Testis (tissue), 3 donors: ENCODE results near the gene BARX1. TPM values are rescaled to one million over a fixed set of nuclear protein-coding genes. Genes with fewer than 3 reads are reported as not detected.
"Not testable (repeated sequence)": the region's sequence is repeated elsewhere in the genome, so short reads cannot be mapped to it uniquely, and the experiment has no call there.

Experiments
- DNase-seq: peaks from one replicate; pipeline ENCODE4 v3.0.0-alpha.2; 2019
- H3K27ac ChIP-seq, 2 donors: fragments of 200-600 bp; sonication (generic); one replicate each; pipeline ENCODE4 v1.5.1; 2019
- H3K27me3 ChIP-seq: fragments of 200-600 bp; sonication (generic); one replicate; pipeline ENCODE4 v1.5.1; 2019
- H3K36me3 ChIP-seq: fragments of 200-600 bp; sonication (generic); one replicate; pipeline ENCODE4 v1.5.1; 2017; ENCODE audit warnings: low read depth; ENCODE audit errors: missing control alignments
- H3K4me1 ChIP-seq: fragments of 200-600 bp; sonication (generic); one replicate; pipeline ENCODE4 v1.5.1; 2019
- H3K4me3 ChIP-seq, 2 donors: fragments of 200-600 bp; sonication (generic); one replicate each; pipeline ENCODE4 v1.5.1; 2017 to 2019
- H3K9me3 ChIP-seq: fragments of 200-600 bp; sonication (generic); one replicate; pipeline ENCODE4 v1.5.1; 2017
- POLR2A ChIP-seq: fragments of 450-650 bp; IDR thresholded peaks from one replicate; pipeline ENCODE4 v1.6.1; 2017; ENCODE audit warnings: antibody characterized with exemption, mild to moderate bottlenecking, moderate library complexity
- WGBS, 2 donors: methylation state at CpG; one replicate each; pipeline ENCODE4 v1.1.5; 2018; 5-methylcytosine and 5-hydroxymethylcytosine counted together
- intact Hi-C: fragments of 100-400 bp; cut with DNase I; formaldehyde crosslinking; loops from one replicate; pipeline ENCODE4 v1.15.1; 2023; ENCODE audit warnings: low total_unique reads
- polyA plus RNA-seq: library from polyadenylated mRNA; stranded (reverse); fragments of 350-450 nt; fragmentation: Illumina TruSeq; extraction: RNeasy Lipid Tissue Mini Kit (QIAGEN cat#74804); gene quantifications from one replicate; pipeline ENCODE4 v1.2.3, GENCODE V29; 2014; ENCODE audit warnings: low read depth, low replicate concordance; ENCODE audit not compliant: insufficient read depth
- total RNA-seq, 2 donors: library from RNA; depleted of rRNA; stranded (reverse); fragments of >200 nt; gene quantifications; one replicate each; pipeline ENCODE4 v1.2.3, GENCODE V29; 2016
- TF ChIP-seq, protein P1 (sequence below), 3 experiments: fragments of 450-650 bp in 2 of 3; fragments of 200-600 bp in 1 of 3; sonication (generic) in 1 of 3; IDR thresholded peaks; one replicate each; pipeline ENCODE4 v1.5.1; 2016 to 2019; ENCODE audit warnings: antibody characterized with exemption in 3 of 3, mild to moderate bottlenecking in 2 of 3, moderate library complexity in 1 of 3

BARX1 gene
- total and polyA plus RNA-seq, 3 donors from 2014 or later, result 3.7 to 8.6 (median 3.7) TPM

DNA sequence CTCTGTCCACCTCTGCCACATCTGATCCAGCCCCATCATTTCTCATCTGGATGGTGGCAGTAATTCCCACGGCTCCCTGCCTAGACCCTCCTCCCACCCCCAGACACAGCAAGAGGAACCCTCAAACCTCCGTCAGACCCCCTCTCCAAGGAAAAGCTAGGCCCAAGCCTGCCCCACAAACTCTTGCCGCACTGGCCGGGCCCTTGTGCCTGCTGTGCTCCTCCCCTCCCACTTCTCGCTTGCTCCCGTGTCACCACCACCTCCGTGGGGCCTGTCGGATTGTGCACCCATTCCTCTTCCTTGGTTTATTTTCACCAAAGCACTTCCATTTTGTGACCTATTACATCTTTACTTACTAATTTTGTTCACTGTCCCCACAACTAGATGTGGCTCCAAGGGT is 14.2 kb downstream of the BARX1 start:
- Histone ChIP-seq H3K9me3 (no peaks in the 10 kb centered on the region), H3K27me3 (no peaks in the 10 kb centered on the region), H3K27ac (no peak overlapping the region), H3K4me1 (peaks cover 2% of the 10 kb centered on the region), H3K36me3 (no peaks in the 10 kb centered on the region), H3K4me3 (no peak overlapping the region)
- no peak for DNase-seq
- TF ChIP-seq, protein P1, sequence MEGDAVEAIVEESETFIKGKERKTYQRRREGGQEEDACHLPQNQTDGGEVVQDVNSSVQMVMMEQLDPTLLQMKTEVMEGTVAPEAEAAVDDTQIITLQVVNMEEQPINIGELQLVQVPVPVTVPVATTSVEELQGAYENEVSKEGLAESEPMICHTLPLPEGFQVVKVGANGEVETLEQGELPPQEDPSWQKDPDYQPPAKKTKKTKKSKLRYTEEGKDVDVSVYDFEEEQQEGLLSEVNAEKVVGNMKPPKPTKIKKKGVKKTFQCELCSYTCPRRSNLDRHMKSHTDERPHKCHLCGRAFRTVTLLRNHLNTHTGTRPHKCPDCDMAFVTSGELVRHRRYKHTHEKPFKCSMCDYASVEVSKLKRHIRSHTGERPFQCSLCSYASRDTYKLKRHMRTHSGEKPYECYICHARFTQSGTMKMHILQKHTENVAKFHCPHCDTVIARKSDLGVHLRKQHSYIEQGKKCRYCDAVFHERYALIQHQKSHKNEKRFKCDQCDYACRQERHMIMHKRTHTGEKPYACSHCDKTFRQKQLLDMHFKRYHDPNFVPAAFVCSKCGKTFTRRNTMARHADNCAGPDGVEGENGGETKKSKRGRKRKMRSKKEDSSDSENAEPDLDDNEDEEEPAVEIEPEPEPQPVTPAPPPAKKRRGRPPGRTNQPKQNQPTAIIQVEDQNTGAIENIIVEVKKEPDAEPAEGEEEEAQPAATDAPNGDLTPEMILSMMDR (IDR thresholded peaks at IDR 0.05), result no peak
- intact Hi-C loops, result no loop called here
- 90 to 91% methylated on average over 8 of the region's 8 CpGs for WGBS, 2 donors

DNA sequence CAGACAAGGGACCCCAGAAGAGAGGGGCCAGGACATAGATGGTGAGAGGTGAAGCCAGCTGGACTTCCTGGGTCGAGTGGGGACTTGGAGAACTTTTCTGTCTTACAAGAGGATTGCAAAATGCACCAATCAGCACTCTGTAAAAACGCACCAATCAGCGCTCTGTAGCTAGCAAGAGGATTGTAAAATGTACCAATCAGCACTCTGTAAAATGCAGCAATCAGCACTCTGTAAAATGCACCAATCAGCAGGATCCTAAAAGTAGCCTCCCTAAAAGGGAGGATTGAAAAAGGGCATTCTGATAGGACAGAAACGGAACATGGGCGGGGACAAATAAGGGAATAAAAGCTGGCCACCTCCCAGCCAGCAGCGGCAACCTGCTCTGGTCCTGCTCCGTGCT is 15.6 kb downstream of the BARX1 start:
- H3K4me3 ChIP-seq, H3K9me3 ChIP-seq, H3K4me1 ChIP-seq, H3K27me3 ChIP-seq, intact Hi-C loops, H3K27ac ChIP-seq, DNase-seq, H3K36me3 ChIP-seq: not testable (repeated sequence)
- 84 to 88% methylated on average over 7 of the region's 7 CpGs for WGBS, 2 donors

DNA sequence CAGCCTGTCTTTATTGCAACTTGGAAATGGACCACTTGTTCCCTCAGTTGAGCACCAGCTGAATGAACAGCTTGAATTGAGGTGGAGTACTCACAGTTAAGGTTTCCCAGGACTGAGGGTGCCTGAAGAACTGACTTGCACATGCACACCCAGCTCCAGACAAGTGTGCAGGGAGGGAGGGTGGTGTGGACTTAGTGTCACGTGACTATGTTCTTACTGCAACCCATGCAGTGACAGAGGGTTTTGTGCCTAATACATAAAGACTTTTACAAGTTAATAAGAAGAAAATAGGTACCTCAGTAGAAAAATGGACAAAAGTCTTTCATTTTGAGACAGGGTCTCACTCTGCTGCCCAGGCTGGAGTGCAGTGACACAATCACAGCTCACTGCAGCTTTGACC is 18.0 kb downstream of the BARX1 start:
- no peaks in the 10 kb centered on the region for H3K27me3 ChIP-seq
- intact Hi-C loops, result no loop called here
- H3K9me3 ChIP-seq, result no peaks in the 10 kb centered on the region
- H3K36me3 ChIP-seq, result no peaks in the 10 kb centered on the region
- WGBS, 2 donors, result 54 to 70% methylated on average over 1 of the region's 1 CpG
- no peak for DNase-seq
- H3K4me3 ChIP-seq, result no peak overlapping the region
- no peak for TF ChIP-seq POLR2A
- TF ChIP-seq, protein P1 (IDR thresholded peaks at IDR 0.05), result no peak
- H3K27ac ChIP-seq, result no peak overlapping the region
- no peaks in the 10 kb centered on the region for H3K4me1 ChIP-seq

DNA sequence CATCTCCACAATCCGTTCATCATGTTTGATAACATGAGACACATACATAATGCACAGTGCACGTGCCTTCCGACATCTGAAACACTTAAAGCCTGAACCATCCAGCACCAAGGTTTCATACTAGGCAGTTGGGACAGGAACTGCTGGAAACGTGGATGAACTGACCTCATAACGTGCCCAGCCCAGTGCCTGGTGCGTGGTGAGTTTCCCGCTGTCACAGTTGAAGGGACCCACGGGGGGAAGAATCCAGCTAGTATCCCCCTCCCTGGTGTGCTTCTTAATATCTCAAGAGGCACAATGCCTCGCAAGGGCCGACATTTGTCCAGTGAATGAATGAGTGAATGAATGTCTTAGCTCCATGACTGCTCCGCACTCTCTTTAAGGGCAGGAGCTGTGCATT is 23.2 kb downstream of the BARX1 start:
- Histone ChIP-seq H3K9me3 (no peaks in the 10 kb centered on the region), H3K4me3 (no peak overlapping the region), H3K4me1 (no peaks in the 10 kb centered on the region), H3K27me3 (no peaks in the 10 kb centered on the region), H3K27ac (no peak overlapping the region), H3K36me3 (no peaks in the 10 kb centered on the region)
- intact Hi-C loops, result no loop called here
- no peak for DNase-seq
- no peak for TF ChIP-seq POLR2A
- TF ChIP-seq, protein P1 (IDR thresholded peaks at IDR 0.05), result no peak
- WGBS, 2 donors, result 77 to 90% methylated on average over 9 to 11 of the region's 11 CpGs

DNA sequence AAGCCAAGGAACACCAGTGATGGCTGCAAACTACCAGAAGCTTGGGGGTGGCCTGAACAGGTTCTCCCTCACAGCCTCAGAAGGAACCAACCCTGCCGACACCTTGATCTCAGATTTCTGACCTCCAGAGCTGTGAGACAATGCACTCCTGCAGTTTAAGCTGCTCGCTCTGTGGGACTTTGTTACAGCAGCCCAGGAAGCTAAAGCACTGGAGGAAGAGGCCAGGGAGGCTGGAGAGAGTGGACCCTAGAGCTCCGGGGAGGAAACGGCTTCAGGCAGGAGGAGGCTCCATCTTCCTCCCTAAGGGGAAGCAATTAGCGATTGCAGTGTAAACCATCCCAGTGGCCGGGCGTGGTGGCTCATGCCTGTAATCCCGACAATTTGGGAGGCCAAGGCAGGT is 25.1 kb downstream of the BARX1 start:
- no peak for TF ChIP-seq POLR2A
- TF ChIP-seq, protein P1 (IDR thresholded peaks at IDR 0.05), result no peak
- H3K27ac ChIP-seq, result no peak overlapping the region
- no peaks in the 10 kb centered on the region for H3K36me3 ChIP-seq
- WGBS, 2 donors, result 48 to 52% methylated on average over 8 of the region's 8 CpGs
- no peaks in the 10 kb centered on the region for H3K9me3 ChIP-seq
- DNase-seq, result no peak
- intact Hi-C loops, result no loop called here
- H3K4me1 ChIP-seq, result no peaks in the 10 kb centered on the region
- no peaks in the 10 kb centered on the region for H3K27me3 ChIP-seq
- no peak overlapping the region for H3K4me3 ChIP-seq
